Measurements from ENCODE around the gene THYN1. TPM values are rescaled to one million over a fixed set of nuclear protein-coding genes. Genes with fewer than 3 reads are reported as not detected.
"Not testable (repeated sequence)": the region's sequence is repeated elsewhere in the genome, so short reads cannot be mapped to it uniquely, and the experiment has no call there.

THYN1 gene
- total RNA-seq, 2 donors from 2014 or later, result 72.7 to 81.0 TPM

DNA sequence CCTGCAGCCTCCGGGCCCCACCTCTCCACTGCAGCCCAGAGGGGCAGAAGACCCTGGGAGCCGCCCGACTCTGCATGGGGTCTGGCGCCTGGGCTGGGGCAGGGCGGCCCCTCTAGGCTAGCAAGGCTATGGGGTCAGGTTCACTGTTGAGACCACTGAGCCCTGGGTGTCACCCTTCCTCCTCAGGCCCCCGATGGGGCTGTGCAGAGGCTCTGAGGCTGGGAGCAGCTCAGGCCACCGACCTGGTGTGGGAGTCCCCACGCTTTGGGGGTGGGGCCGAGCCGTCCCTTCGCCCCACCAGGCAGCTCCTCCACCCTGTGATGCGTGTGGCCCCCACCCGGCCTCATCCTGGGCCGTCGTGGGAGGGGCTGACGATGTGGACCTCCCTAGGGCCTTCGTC lies 28.5 kb upstream of the THYN1 start:
- H3K27me3 Mint-ChIP-seq; H3K9me3 Mint-ChIP-seq; ATAC-seq (replicated peaks); H3K4me3 Mint-ChIP-seq; H3K4me1 Mint-ChIP-seq; H3K27ac Mint-ChIP-seq; H3K36me3 Mint-ChIP-seq (ENCODE audit: low read depth): not testable (repeated sequence)

DNA sequence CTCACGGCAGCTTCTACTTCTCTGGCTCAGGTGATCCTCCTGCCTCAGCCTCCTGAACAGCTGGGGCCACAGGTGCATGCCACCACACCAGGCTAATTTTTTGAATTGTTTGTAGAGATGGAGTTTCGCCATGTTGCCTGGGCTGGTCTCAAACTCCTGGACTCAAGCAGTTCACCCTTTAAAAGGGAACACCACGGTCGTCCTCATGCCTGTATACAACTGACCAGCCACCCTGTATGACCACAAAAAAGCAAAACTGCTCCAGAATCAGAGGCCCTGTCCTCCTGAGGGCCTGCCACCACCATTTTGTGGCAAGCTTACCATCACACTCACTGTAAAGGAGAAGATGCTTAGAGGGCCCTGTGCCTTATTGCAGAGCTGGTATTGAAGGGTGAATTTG lies 25.2 kb upstream of the THYN1 start:
- no peaks in the 10 kb centered on the region for H3K9me3 Mint-ChIP-seq
- H3K4me3 Mint-ChIP-seq, result no peak overlapping the region
- H3K4me1 Mint-ChIP-seq, result peaks cover 14% of the 10 kb centered on the region
- no peak for ATAC-seq (replicated peaks)
- H3K36me3 Mint-ChIP-seq (ENCODE audit: low read depth), result no peaks in the 10 kb centered on the region
- H3K27me3 Mint-ChIP-seq, result no peaks in the 10 kb centered on the region
- H3K27ac Mint-ChIP-seq, result no peak overlapping the region

DNA sequence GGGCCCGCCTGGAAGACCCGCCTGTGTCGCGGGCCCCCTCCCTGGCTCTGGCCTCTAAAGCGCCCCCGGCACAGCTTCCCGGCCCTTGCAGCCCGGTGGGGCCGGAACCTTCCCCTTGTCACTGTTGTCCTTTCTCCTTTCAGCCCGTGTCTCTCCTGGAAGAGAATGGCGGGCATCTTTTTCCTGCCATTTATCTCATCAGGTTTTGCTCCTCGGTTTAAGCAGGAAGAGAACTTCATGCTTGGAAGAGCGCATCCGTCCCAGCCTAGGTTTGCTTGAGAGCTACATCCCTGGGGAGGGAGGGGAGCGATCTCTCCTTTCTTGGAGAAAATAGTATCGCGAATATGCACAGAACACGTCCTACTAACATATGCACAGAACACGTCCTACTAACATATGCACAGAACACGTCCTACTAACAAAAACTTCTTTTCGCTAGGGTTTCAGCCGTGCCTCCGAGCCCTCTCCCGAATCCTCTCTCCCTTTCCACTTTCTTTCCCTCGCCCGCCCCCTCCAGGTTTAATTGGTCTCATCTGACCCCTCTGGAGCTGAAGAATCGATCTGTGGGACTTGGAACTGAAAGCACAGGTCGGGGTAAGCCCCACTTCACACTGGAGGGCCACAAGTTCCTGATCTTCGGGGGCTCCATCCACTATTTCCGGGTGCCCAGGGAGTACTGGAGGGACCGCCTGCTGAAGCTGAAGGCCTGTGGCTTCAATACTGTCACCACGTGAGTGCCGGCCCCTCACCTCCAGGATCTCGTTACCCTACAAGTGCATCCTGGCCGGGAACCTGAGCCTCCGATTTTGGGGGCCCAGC lies 24.2 kb upstream of the THYN1 start:
- peaks cover 14% of the 10 kb centered on the region for H3K4me1 Mint-ChIP-seq
- no peak for ATAC-seq (replicated peaks)
- no peaks in the 10 kb centered on the region for H3K36me3 Mint-ChIP-seq (ENCODE audit: low read depth)
- H3K27me3 Mint-ChIP-seq, result no peaks in the 10 kb centered on the region
- no peaks in the 10 kb centered on the region for H3K9me3 Mint-ChIP-seq
- peak overlapping the region; percentile 85 for H3K4me3 Mint-ChIP-seq
- H3K27ac Mint-ChIP-seq, result peak overlapping the region; percentile 83

DNA sequence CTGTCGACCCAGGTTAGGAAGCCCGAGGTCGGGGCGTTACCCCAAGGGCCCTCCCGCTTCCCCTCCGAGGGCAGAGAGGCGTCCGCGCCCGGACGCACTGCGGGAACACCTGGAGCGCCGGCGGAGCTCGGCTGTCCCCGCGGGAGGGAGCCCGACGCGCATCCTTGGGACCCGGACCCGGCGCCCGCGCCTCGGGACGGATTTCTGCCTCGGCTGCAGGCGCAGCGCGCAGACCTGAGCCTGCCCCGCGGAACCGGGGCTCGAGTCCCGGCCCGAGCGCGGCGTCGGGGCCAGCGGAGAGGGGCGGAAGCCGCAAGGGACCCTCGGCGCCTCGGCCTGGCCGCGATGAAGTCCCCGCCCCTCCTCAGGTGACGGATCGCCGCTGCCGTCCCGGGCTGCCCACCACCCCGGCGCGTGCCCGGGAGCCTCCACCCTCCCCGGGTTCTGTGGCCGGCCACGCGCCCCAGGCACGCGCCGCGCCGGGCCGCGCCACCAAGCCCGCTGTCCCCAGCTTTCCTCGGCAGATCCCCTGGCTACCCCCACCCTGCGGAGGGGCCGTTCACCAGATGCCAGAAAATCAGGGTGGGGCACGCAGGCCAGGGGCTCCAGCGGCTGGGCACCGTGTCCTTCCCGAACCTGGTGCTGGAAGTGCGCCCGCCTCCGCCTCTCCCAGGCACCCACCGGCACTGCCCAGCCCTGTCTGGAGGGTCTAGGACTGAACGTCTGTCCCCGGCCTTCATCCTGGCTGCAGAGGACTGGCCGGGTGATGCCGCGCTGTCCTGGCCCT lies 23.4 kb upstream of the THYN1 start:
- H3K27ac Mint-ChIP-seq, result peak overlapping the region; percentile 93
- H3K36me3 Mint-ChIP-seq (ENCODE audit: low read depth), result no peaks in the 10 kb centered on the region
- H3K4me3 Mint-ChIP-seq, result peak overlapping the region; percentile 97
- peak; percentile 31 for ATAC-seq (replicated peaks)
- H3K9me3 Mint-ChIP-seq, result no peaks in the 10 kb centered on the region
- H3K4me1 Mint-ChIP-seq, result peaks cover 15% of the 10 kb centered on the region
- H3K27me3 Mint-ChIP-seq, result no peaks in the 10 kb centered on the region

DNA sequence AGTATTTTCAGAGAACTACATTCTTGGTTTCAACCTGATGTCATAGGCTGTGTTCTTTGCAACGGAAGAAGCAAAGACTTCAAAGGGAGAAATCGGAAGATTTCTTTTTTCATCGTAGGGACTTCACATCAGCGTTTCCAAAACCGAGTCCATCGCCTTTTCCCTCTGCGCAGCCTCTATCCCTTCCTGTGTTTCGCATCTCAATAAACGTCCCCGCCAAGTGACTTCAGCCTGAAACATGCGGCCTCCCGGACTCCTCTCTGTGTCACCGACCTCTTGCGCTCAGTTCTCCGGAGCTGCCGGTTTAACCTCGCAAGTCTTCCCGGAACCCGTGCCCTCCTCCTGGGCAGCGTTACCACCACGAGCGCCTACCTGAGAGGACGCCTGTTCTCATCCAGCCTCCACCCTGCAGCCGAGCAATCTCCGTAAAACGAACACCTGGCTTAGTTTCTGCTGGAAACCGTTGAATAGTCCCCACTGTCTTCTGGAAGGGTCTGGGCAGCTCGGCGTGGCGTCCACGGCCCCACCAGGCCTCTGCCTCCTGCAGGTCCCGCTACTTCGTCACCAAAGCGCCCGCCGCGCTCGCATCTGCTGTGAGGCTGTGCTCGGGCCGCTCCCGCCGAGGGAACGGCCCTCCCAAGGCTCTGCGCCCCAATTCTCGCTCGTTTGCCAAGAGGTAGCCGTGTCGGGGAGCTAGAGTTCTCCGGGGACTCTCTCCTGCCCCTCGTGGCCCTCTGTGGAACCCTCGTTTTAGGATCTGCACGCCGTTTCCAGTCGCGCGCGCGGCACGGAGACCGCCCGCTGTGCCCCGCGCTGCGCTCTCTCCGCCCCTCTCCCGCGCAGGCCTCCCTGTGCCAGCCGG lies 22.6 kb upstream of the THYN1 start, which contains the start of gene GLB1L3:
TSS of gene GLB1L3 (plus strand) at position 846 of the 862 bp plus-strand sequence. CDS start 362 bp downstream, outside the sequence.
- H3K27ac Mint-ChIP-seq, result peak within 1 kb of the TSS; percentile 93
- no peaks in the 10 kb centered on the region for H3K27me3 Mint-ChIP-seq
- H3K4me1 Mint-ChIP-seq, result peaks cover 21% of the 10 kb centered on the region

DNA sequence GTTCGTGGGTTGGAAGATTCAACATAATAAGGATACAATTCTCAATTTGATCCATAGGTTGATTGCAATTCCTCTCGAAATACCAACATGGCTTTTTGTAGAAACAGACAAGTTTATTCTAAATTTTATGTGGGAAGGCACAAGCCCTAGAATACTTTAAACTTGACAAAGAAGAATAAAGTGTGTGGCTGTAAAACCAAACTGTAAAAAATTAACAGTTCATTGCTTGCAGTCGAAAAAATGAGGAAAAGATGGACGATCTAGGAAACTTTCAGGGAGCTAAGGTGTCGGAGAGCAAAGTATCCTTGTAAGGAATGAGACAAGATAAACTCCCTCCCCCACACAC lies 22.0 kb upstream of the THYN1 start:
- peak overlapping the region; percentile 93 for H3K27ac Mint-ChIP-seq
- peak overlapping the region; percentile 97 for H3K4me3 Mint-ChIP-seq
- H3K4me1 Mint-ChIP-seq, result peaks cover 27% of the 10 kb centered on the region
- no peaks in the 10 kb centered on the region for H3K36me3 Mint-ChIP-seq (ENCODE audit: low read depth)
- H3K27me3 Mint-ChIP-seq, result no peaks in the 10 kb centered on the region
- H3K9me3 Mint-ChIP-seq, result no peaks in the 10 kb centered on the region
- ATAC-seq (replicated peaks), result no peak

More for the DNA sequence above, 22.6 kb upstream of the THYN1 start, which contains the start of gene GLB1L3:
- H3K36me3 Mint-ChIP-seq (ENCODE audit: low read depth), result no peaks in the 10 kb centered on the region
- no peaks in the 10 kb centered on the region for H3K9me3 Mint-ChIP-seq
- ATAC-seq (replicated peaks), result peak; percentile 79
- H3K4me3 Mint-ChIP-seq, result peak within 1 kb of the TSS; percentile 97

DNA sequence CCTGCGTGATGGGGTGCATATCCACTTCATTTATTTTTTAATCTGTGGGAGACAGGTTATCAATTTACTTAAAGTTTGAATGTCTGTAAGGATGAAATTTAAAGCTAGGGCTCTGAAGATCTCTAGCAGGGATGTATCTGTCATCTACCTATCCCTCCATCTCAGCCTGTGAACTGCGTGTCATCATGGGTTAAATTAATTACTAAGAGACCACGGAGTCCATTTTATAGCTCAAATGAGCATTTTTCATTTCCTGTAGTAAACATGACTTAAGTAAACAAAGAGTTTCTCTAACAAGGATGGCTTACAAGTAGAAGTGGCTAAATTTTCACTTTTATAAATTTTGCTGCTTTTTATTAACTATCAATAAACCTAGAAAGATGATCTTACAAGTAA lies 20.2 kb upstream of the THYN1 start:
- H3K36me3 Mint-ChIP-seq (ENCODE audit: low read depth), result no peaks in the 10 kb centered on the region
- no peaks in the 10 kb centered on the region for H3K27me3 Mint-ChIP-seq
- no peaks in the 10 kb centered on the region for H3K9me3 Mint-ChIP-seq
- H3K27ac Mint-ChIP-seq, result peak overlapping the region; percentile 38
- ATAC-seq (replicated peaks), result no peak
- peaks cover 29% of the 10 kb centered on the region for H3K4me1 Mint-ChIP-seq
- H3K4me3 Mint-ChIP-seq, result peak overlapping the region; percentile 97

DNA sequence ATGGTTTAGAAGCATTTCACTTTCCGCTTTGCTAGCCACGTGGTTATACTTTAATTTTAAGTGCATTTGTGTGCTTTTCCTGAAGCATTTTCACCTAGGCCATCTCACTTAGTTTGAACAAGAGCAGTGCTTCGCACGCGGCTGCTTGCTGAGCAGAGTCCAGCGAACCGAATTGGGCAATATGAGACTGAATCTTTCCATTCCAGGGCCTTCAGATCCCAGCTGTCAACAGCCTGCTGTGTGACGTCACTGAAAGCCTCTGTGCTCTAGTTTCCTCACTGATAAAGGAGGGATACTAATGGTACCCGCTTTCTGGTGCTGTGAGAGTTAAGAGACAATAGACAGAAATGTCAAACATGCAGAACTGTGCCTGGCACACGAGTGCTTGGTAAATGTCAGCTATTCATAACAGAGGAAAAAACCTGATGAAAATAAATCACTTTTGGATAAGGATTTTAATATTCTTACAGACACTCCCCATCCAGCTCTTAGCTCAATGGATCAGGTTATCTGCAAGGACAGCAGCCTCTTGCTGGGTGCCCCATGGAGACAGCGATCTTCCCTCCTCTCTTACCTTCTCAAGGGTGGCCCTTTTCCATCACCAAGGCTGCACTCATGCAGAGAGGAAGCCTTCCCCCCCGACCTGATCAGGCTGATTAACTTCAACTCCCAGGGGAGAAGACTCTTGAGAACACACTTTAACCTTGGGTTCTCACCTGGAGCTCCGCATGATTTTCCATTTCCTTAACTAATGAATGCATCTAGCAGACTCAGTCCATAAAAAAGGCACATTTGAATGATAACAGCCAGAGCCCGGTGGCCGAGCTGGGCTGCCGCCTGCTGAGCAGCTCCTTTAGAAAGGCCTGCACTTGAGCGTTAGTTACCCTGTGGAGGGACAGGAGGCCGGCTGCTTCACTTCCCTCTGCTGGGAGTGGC lies 19.5 kb upstream of the THYN1 start:
- Mint-ChIP-seq H3K4me1 (peaks cover 29% of the 10 kb centered on the region), H3K27ac (peak overlapping the region; percentile 59), H3K27me3 (no peaks in the 10 kb centered on the region), H3K4me3 (peak overlapping the region; percentile 97), H3K9me3 (no peaks in the 10 kb centered on the region), H3K36me3 (ENCODE audit: low read depth) (no peaks in the 10 kb centered on the region)
- no peak for ATAC-seq (replicated peaks)

DNA sequence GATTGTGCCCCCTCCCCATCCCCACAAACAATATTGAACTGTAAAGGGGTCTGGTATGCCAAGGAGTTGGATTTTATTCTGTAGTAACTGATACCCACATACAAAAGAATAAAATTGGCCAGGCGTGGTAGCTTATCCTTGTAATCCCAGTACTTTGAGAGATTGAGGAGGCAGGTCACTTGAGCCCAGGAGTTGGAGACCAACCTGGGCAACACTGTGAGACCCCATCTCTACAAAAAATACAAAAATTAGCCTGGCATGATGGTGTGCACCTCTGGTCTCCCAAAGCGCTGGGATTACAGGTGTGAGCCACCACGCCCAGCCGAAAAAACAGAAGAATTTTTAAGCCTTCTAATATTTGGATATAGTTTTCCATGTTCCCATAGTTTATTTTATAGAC lies 18.8 kb upstream of the THYN1 start:
- ATAC-seq (replicated peaks), result no peak
- H3K36me3 Mint-ChIP-seq (ENCODE audit: low read depth), result no peaks in the 10 kb centered on the region
- no peak overlapping the region for H3K4me3 Mint-ChIP-seq
- peaks cover 26% of the 10 kb centered on the region for H3K4me1 Mint-ChIP-seq
- peak overlapping the region; percentile 59 for H3K27ac Mint-ChIP-seq
- H3K27me3 Mint-ChIP-seq, result no peaks in the 10 kb centered on the region
- H3K9me3 Mint-ChIP-seq, result no peaks in the 10 kb centered on the region

DNA sequence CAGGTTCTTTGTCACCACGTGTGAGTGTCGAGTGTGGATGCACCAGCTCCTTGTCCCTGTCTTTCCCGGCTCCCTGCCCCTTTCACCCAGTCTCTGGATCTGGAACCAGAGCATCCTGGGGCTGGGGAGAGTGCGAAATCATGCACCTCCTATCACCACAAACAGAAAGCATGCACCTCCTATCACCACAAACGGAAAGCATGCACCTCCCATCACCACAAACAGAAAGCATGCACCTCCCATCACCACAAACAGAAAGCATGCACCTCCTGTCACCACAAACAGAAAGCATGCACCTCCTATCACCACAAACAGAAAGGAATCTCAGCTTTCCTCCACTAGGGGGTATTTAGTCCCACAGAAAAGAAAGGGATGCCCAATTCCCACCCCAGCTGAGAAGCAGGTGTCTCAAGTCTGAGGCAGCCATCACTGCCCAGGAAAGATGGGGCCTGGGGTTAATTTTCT lies 17.1 kb upstream of the THYN1 start:
- Mint-ChIP-seq H3K9me3 (no peaks in the 10 kb centered on the region), H3K36me3 (ENCODE audit: low read depth) (peaks cover 3% of the 10 kb centered on the region), H3K4me1 (peaks cover 27% of the 10 kb centered on the region), H3K27ac (no peak overlapping the region), H3K27me3 (no peaks in the 10 kb centered on the region), H3K4me3 (peak overlapping the region; percentile 69)
- peak; percentile 48 for ATAC-seq (replicated peaks)

DNA sequence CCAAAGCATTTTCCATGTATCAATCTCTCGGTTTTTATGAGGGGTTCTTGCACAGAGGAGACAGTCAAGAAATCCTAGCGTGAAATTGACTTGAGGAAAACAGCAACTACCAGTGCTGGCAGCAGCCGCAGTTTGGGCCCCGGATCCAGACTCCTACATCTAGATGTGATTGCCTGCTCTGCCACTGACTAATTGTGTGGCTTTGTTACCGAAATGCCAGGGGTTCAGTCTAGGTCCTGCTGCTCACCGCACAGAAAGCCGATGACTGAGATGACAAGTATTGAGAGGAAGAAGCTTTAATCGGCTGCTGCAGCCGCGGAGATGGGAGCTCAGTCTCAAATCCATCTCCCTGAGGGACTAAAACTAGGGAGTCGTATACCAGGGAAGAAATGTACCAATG lies 14.8 kb upstream of the THYN1 start:
- no peak for ATAC-seq (replicated peaks)
- Mint-ChIP-seq H3K27me3 (no peaks in the 10 kb centered on the region), H3K9me3 (no peaks in the 10 kb centered on the region), H3K4me3 (no peak overlapping the region), H3K4me1 (peaks cover 20% of the 10 kb centered on the region), H3K36me3 (ENCODE audit: low read depth) (peaks cover 17% of the 10 kb centered on the region), H3K27ac (no peak overlapping the region)

DNA sequence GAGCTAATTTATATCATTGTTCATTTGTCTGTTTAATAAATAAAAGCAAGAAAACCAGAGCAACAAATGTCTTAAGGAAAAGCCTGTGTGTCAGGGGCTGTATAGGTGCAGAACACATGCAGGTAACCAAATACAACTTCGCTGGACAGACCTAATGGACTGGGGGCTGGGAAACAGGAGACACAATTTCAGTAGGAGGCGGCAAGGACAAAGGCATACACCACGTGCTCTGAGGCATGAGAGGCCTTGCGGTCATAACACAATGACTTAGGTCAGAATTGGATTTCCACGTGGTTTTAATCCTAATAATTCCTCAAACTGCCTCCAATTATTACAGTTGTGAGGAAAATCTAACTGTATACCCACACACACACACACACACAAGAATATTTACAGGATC lies 14.3 kb upstream of the THYN1 start:
- no peak overlapping the region for H3K27ac Mint-ChIP-seq
- H3K9me3 Mint-ChIP-seq, result no peaks in the 10 kb centered on the region
- peaks cover 22% of the 10 kb centered on the region for H3K36me3 Mint-ChIP-seq (ENCODE audit: low read depth)
- H3K4me3 Mint-ChIP-seq, result no peak overlapping the region
- no peak for ATAC-seq (replicated peaks)
- H3K27me3 Mint-ChIP-seq, result no peaks in the 10 kb centered on the region
- peaks cover 20% of the 10 kb centered on the region for H3K4me1 Mint-ChIP-seq

DNA sequence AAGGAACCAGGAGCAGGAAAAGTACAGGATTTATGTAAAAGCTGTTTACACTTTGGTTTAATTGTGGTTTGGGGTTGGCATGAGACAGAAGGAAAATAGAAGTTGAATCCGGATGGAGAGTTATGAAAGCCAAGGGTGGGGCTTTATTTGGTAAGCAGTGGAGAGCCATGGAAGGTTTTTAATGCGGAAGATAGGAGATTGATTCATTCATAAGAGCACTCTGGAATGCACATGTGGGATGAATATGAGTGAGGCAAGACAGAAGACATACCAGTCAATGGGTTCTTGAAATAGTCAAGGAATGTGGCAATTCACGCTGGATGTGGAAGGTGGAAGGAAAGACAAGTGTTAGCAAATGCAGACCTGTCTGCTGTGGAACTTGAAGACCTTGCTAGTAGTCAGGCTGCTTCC lies 13.7 kb upstream of the THYN1 start:
- no peak for ATAC-seq (replicated peaks)
- Mint-ChIP-seq H3K4me1 (peaks cover 20% of the 10 kb centered on the region), H3K4me3 (no peak overlapping the region), H3K9me3 (no peaks in the 10 kb centered on the region), H3K36me3 (ENCODE audit: low read depth) (peaks cover 28% of the 10 kb centered on the region), H3K27ac (peak overlapping the region; percentile 73), H3K27me3 (no peaks in the 10 kb centered on the region)
